Stimulated activated CD4-positive, alpha-beta T cell treated with anti-CD3 and anti-CD28 coated beads, Interleukin-12 subunit alpha, Interleukin-12 subunit beta, amount 100 ng/mL, for 24 hours (primary cell): Measurements from ENCODE around the gene CEMIP.

Experiments used
- DNase-seq, 2 experiments: peaks; one replicate each; pipeline ENCODE4 v3.0.0-alpha.2; 2020; ENCODE audit warnings: low read depth in 2 of 2

The CEMIP gene

GRCh38 chr15:80787316-80787715, 8.1 kb downstream of the CEMIP start:
- no peak for DNase-seq

DNA sequence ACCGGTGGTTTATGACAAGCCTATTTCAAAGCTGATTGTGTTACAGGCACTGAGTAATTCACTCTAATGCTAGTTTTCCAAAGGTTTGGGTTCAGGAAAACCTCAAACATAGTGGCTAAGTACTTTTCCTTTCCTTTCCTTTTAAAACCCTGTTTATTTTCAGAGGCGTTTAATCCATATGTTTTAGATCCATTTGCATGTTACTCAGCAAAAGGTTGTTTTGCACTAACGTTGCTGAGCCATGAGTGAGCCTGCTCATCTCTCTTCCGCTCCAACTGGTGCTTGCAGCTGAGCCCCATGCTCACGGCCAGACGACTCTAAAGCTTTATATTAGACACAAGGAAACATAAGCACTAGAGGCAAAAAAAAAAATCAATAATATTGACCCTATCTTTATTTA, 9.4 kb downstream of the CEMIP start:
- no peak for DNase-seq

DNA sequence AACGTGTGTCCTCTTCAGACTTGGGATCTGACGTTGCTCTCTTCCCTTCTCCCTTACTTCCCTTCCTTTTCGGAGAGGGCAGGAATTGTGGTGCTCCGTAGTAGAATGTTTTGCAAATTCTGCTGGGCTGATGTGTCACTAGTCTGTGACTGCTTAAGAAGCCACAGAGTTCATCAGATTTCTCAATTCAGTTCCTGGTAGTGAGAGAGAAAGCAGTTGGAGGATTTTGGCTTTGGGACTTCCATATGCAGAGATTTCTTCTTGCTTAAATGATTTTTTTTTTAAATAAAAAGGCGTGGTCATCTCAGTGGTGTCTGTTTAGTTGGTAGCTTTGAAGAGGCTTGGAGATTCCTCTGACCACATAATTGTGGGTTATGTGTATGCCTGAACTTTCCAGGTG, 10.1 kb downstream of the CEMIP start:
- no peak for DNase-seq

DNA sequence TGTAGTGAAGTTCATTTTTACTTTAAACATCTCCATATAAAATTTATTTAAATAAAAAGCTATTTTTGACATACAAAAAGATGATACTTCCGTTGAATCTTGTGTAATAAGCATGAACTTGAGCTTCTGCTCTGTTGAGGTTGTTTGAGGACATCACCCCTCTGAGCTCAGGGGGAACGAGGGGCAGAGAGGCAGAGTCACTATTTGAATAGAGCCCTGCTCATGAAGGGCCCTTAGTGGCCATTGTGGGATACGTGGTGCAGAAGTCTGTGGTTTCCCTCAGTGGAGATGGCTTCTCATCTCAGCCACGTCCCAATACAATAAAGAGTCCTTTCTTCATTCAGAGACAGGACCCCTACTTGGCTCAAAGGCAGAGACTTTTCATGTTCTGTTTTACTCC, 10.6 kb downstream of the CEMIP start:
- no peak for DNase-seq

GRCh38 chr15:80790236-80790635, 11.1 kb downstream of the CEMIP start:
- no peak for DNase-seq

DNA sequence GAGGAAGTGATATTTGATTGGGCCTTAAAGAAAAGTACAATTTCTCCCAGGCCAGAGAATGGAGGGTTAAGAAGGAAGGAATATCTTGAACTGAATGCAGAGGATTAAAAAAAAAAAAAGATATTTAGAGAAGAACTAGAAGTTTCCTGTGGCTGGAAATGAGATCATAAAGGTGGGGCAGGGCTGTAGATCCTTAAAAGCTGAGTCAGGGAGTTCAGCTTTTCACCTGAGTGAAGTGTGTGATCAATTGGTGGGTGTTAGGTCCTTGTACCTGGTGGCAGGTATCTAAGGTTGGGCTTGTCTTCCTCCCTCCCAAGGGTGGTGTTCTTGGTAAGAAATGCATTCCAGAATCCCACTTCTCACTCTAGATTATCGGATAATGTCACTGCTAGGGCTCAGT, 11.8 kb downstream of the CEMIP start:
- DNase-seq = no peak

GRCh38 chr15:80796407-80796806, 17.2 kb downstream of the CEMIP start:
- DNase-seq = no peak

DNA sequence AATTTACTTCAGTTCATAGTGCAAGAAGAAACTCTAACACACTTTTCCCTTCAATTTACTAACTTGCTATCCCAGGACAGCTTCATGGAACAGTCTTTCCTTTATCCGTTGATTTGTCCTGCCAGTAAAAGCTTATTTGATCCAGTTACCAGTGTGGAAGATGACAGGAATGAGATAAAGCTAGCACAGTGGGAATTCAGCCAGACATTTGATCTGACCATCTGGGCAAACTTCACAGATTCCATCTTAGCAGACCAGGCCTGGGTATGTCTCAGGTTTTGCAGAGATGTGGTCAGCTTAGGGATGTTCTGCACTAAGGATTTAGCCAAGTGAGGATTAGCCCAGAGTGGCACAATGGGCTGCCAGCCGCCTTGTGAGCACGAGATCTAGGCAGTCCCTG, 19.7 kb downstream of the CEMIP start:
- DNase-seq = no peak

- DNase-seq = no peak
Measured at GRCh38 chr15:80800067-80800466, 20.9 kb downstream of the CEMIP start.

DNA sequence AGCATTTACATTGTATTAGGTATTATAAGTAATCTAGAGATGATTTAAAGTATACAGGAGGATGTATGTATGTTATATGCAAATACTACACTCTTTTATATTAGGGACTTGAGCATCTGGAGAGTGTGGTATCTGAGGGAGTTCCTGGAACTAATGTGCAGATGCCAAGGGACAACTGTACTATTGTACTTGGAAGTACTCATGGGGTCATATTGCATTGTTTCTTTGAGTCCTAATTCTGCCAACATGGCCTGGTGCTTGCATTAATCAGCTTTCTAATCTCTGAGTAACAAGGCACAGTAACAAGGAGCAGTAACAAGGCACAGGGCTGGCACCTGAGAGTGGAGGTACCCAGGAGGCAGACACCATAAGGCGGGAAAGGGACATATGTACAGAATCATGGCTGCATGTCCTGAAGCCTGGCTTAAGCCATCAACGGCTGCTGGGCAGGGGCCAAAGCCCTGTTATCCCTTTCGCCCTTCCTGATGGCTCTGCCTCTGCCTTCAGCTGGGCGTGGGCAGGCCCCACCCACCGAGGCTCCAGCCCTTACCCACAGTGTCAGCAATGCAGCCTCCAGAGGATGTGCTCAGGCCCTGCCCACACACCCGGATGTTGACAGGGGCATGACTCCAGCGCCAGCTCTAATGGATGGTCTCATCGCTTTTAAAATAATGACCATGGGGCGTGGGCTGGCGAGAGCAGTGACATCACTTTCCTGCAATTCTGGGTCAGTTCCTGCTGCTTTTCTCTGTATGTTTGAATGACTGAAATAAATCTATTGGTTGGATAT, 22.9 kb downstream of the CEMIP start:
- no peak for DNase-seq

DNA sequence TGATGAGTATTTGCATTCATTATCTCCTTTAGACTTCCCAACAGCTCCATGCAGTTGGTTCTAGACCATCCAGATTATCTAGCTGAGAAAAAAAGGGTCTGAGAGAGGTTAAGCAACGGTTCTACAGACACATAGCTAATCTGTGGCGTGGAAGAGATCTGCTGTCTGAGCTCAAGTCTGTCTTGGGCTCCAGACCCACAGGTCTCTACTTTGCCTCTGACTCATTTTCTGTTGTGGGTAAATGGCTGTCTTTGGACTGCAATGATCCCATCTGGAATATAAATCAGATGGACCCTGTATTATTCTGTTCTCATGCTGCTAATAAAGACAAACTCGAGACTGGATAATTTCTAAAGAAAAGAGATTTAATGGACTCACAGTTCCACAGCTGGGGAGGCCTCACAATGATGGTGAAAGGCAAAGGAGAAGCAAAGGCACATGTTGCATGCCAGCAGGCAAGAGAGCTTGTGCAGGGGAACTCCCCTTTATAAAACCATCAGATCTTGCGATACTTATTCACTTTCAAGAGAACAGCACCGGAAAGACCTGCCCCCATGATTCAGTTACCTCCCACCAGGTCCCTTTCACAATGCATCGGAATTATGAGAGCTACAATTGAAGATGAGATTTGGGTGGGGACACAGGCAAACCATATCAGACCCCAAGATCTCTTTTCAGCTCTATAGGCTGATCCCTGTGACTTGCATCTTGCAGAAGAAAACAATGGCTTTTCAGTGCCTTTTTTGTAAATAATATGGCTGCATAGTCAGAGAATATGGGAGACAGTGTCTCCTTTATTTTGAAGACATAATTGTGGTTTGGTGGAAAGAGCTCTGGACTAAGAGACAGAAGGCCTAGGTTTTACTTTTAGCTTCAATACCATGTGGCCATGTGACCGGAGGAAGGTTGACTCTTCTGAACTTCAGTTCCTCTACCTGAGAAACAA, 24.7 kb downstream of the CEMIP start:
- no peak for DNase-seq

DNA sequence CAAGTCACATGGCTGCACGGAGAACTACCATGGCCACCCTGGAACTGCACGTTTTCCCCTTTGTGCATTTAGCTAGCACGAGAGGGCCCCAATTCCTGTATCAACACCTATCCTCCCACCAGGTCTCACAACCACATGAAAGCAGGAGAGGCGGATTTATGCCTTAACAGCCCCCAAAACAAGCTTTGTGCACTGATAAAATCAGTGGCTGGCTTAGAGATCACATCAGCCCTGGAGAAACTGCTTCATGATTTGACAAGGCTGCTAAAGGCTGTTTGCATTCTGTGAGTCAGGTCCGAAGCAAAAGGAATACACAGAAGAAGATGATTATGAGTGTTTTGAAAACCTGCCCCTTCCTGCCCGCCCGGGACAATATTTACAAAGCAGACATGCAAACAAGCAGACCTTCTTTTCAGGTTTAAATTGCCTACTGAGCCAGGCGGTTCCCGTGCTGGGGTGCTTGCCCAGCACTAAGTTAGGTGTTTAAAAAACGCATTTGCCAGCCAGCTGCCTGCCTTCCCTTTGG, 25.9 kb downstream of the CEMIP start:
- DNase-seq = no peak

GRCh38 chr15:80811781-80812315, 32.7 kb downstream of the CEMIP start:
- DNase-seq = no peak

GRCh38 chr15:80815106-80815505, 35.9 kb downstream of the CEMIP start:
- DNase-seq = no peak

DNA sequence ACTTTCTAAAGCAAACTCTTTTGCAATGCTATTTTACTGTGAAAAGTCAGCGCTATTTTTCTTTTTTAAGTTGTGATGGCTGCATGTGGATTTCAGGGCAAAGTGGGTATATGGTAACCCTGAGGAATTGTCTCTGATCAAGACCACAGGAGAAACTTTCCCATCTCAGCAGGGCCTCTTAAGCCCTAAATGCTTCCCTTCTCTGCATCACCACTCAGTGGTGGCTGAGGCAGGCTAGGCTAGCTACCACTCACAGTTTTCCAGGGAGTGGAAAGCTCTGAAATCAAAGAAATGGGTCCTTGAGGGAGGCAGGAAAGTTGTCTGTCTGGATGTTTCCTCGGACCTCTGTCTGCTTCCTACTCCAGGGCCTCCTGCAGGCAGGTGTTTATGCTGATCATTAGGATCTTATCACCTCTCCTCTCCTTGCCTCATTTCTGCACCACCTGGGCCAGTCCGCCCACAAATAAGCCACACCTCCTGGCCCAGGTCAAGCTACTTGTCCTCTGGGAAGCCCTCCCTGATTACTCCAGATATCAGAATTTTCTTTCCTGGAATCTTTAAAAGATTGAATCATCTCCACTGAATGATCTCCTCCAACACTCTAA, 37.0 kb downstream of the CEMIP start:
- DNase-seq = no peak

DNA sequence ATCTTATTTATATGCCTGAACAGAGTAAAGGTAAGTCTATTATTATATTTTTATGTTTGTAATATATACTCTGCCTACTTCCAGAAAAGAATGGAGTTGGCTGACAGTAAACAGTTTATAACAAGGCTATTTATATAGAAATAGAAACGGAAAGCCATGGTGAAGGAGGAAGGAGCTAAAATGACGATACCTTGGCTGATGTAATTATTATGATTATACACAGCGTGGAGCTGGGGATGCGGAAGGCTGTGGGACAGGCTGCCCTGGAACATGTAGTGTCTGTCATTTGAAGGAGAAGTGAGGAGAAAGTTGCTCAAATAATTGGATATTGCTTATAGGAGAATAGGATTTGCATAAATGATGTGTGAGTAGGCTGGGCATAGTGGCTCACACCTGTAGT, 37.8 kb downstream of the CEMIP start:
- no peak for DNase-seq

- no peak for DNase-seq
Measured at GRCh38 chr15:80817901-80818300, 38.7 kb downstream of the CEMIP start.

GRCh38 chr15:80819001-80819400, 39.8 kb downstream of the CEMIP start:
- no peak for DNase-seq

DNA sequence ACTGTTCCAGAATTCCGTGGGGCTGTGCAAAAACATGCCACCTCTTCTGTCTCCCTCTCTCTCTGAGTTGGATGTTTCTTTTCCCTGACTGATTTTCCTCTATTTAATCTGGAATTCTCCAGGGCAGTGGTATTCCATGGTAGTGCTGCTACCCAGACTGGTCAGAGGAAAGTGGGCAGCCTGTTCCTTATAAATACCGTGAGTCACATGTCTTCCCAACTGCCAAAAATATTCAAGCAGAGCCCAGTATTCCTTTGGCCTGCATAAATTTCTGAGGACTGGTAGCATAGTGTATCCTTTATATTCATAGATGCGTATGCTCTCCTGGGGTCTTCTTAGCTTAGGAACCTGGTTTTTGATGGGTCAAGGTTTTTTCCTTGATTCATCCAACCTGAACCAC, 40.9 kb downstream of the CEMIP start:
- no peak for DNase-seq

DNA sequence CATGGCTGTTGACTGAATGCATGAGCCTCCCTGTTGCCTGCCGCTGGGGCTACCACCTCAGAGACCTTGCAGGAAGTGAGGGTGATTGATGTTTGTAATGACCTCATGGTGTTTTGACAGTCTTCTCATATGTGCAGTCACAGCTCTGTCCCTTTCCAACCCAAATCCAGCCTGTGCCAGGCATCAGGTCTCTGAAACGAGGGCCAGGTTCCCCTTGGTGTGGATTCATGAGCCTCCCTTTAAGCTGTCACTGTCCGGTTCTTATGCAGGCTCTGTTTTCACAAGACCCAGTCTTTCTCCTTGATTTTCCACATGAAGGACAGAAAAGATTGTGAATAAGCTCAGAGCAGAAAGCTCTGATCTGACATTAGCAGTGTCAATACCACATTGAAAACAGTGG, 43.1 kb downstream of the CEMIP start:
- DNase-seq = no peak

DNA sequence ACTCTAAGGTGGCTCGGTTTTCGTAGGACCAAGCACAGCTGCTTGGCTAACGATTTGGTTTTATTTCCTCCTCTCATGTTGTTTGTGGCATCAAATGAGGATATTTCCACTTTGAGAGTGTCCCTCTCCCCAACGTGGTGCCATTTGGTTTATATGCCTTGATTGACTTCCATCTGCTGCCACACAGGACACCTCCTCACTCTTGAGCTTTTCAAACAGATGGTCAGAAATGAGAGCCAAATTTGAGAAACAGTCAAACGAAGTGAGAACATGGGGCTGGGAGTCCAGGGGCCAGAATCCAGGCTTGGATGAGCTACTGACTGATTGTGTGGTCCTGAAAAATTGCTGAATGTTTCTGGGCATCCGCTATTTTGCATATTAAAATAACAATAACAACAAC, 43.5 kb downstream of the CEMIP start:
- no peak for DNase-seq

- no peak for DNase-seq
Measured at GRCh38 chr15:80823120-80823519, 44.0 kb downstream of the CEMIP start.
